Lower leg skin (tissue), 3 donors: Measurements from ENCODE around the gene ERMN.
"Not testable (repeated sequence)": the region's sequence is repeated elsewhere in the genome, so short reads cannot be mapped to it uniquely, and the experiment has no call there.

Source experiments
- POLR2A ChIP-seq, 2 donors: fragments of 450-650 bp; IDR thresholded peaks; one replicate each; pipeline ENCODE4 v1.6.1; 2016 to 2017; ENCODE audit warnings: antibody characterized with exemption in 2 of 2, mild to moderate bottlenecking in 1 of 2, moderate library complexity in 1 of 2
- TF ChIP-seq, protein P1 (sequence below), 3 donors: fragments of 450-650 bp; IDR thresholded peaks; one replicate each; pipeline ENCODE4 v1.5.1; 2016; ENCODE audit warnings: antibody characterized with exemption in 3 of 3, mild to moderate bottlenecking in 3 of 3, moderate library complexity in 2 of 3

DNA sequence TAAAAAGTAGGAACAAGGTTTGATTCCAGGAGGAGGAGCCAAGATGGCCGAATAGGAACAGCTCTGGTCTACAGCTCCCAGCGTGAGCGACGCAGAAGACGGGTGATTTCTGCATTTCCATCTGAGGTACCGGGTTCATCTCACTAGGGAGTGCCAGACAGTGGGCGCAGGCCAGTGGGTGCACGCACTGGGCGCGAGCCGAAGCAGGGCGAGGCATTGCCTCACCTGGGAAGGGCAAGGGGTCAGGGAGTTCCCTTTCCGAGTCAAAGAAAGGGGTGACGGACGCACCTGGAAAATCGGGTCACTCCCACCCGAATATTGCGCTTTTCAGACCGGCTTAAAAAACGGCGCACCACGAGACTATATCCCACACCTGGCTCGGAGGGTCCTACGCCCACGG, 42.9 kb upstream of the ERMN start:
- TF ChIP-seq, protein P1, sequence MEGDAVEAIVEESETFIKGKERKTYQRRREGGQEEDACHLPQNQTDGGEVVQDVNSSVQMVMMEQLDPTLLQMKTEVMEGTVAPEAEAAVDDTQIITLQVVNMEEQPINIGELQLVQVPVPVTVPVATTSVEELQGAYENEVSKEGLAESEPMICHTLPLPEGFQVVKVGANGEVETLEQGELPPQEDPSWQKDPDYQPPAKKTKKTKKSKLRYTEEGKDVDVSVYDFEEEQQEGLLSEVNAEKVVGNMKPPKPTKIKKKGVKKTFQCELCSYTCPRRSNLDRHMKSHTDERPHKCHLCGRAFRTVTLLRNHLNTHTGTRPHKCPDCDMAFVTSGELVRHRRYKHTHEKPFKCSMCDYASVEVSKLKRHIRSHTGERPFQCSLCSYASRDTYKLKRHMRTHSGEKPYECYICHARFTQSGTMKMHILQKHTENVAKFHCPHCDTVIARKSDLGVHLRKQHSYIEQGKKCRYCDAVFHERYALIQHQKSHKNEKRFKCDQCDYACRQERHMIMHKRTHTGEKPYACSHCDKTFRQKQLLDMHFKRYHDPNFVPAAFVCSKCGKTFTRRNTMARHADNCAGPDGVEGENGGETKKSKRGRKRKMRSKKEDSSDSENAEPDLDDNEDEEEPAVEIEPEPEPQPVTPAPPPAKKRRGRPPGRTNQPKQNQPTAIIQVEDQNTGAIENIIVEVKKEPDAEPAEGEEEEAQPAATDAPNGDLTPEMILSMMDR (IDR thresholded peaks at IDR 0.05), result not testable (repeated sequence)
- not testable (repeated sequence) for TF ChIP-seq POLR2A (IDR thresholded peaks at IDR 0.05)
